ENCODE data around the gene TXNRD2. TPM values are rescaled to one million over a fixed set of nuclear protein-coding genes. Genes with fewer than 3 reads are reported as not detected.

TXNRD2 gene
- total and polyA plus RNA-seq, 10 of the 15 experiments (the other 5 are each of a cell fraction or from before 2014, with no cell fraction given) = 1.6 to 26.0 (median 13.9) TPM

DNA sequence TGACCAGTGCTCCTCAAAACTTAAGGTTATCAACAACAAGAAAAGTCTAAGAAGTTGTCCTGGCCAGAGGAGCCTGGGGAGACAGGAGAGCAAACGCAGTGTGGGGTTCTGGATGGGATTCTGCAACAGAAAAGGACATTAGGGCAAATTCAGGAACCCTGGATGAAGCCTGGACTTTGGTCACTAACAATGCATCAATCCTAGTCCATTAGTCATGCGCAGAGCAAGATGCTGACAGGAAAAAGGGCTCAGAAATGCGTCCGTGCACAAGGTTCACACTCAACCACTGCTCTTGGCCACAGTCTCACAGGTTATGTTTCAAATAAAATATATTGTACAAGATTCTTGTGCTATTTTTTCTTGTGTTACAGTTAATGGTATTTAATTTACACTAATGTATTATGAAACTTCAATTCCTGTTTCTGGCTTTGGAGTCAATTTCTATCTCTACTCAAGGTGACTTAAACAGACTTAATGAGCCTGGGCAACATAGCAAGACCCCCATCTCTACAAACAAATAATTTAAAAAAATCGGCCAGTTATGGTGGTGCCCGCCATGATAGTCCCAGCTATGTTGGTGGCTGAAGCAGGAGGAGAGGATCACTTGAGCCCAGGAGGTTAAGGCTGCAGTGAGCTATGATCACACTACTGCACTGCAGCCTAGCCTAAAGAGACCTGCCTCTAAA lies 100.5 kb downstream of the TXNRD2 start (continued):
- no peak for TF ChIP-seq CTCF (IDR thresholded peaks at IDR 0.05 in 2 of 3, conservative IDR thresholded peaks at IDR 0.05 in 1 of 3; ENCODE audit: control insufficient read depth in 2 of 3, extremely low read depth in 1 of 3, insufficient read depth in 1 of 3, low read depth in 3 of 3, low read length in 3 of 3)

- no peaks in the 10 kb centered on the region for H4K20me1 ChIP-seq (ENCODE audit: control insufficient read depth, insufficient read depth)
- no peak for TF ChIP-seq GABPA (IDR thresholded peaks at IDR 0.05; ENCODE audit: low read depth)
- no peak for TF ChIP-seq POLR2A (IDR thresholded peaks at IDR 0.05; ENCODE audit: low read depth, low read length)
- no peak for TF ChIP-seq TCF3 (IDR thresholded peaks at IDR 0.05; ENCODE audit: borderline replicate concordance, insufficient read depth, low read depth, low read length)
- TF ChIP-seq, protein P1, sequence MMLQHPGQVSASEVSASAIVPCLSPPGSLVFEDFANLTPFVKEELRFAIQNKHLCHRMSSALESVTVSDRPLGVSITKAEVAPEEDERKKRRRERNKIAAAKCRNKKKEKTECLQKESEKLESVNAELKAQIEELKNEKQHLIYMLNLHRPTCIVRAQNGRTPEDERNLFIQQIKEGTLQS (IDR thresholded peaks at IDR 0.05; ENCODE audit: borderline replicate concordance, extremely low read depth, low read depth, low read length) = no peak
- no peak for TF ChIP-seq SMC3 (IDR thresholded peaks at IDR 0.05; ENCODE audit: borderline replicate concordance, low read length)
- no peak for TF ChIP-seq HDGF (IDR thresholded peaks at IDR 0.05)
- no peak for TF ChIP-seq IRF4 (IDR thresholded peaks at IDR 0.05; ENCODE audit: low read depth, low read length)
- TF ChIP-seq SIX5 (IDR thresholded peaks at IDR 0.05; ENCODE audit: low read depth, low read length, severe bottlenecking) = no peak
- TF ChIP-seq E2F8 (IDR thresholded peaks at IDR 0.05; ENCODE audit: low read depth, partially characterized antibody) = no peak
- TF ChIP-seq, protein P2, sequence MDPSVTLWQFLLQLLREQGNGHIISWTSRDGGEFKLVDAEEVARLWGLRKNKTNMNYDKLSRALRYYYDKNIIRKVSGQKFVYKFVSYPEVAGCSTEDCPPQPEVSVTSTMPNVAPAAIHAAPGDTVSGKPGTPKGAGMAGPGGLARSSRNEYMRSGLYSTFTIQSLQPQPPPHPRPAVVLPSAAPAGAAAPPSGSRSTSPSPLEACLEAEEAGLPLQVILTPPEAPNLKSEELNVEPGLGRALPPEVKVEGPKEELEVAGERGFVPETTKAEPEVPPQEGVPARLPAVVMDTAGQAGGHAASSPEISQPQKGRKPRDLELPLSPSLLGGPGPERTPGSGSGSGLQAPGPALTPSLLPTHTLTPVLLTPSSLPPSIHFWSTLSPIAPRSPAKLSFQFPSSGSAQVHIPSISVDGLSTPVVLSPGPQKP (IDR thresholded peaks at IDR 0.05; ENCODE audit: low read depth, low read length) = no peak
- TF ChIP-seq RB1 (IDR thresholded peaks at IDR 0.05; ENCODE audit: borderline replicate concordance) = no peak
- TF ChIP-seq RAD21 (IDR thresholded peaks at IDR 0.05; ENCODE audit: insufficient read depth, low read depth, low read length) = no peak
Observed at GRCh38 chr22:19840059-19840458, 101.6 kb downstream of the TXNRD2 start.

More at GRCh38 chr22:19840059-19840458, 101.6 kb downstream of the TXNRD2 start:
- Histone ChIP-seq H3K9me3 (replicated peaks; ENCODE audit: control insufficient read depth, insufficient read depth, low read length) (no peaks in the 10 kb centered on the region), H3K4me1 (ENCODE audit: control insufficient read depth, insufficient read depth, low read length) (no peaks in the 10 kb centered on the region; the same call in none of the 2 replicates), H3K27ac (ENCODE audit: control insufficient read depth, insufficient read depth) (no peak overlapping the region), H3K4me3 (no peak overlapping the region), H3K79me2 (ENCODE audit: control insufficient read depth, insufficient read depth, low read length) (no peaks in the 10 kb centered on the region), H3K36me3 (ENCODE audit: control insufficient read depth in 2 of 2, insufficient read depth in 2 of 2, low read length in 1 of 2) (no peaks in the 10 kb centered on the region), H3K4me2 (ENCODE audit: control insufficient read depth, insufficient read depth) (no peak overlapping the region), H3K9ac (ENCODE audit: control insufficient read depth, insufficient read depth, low read length) (no peak overlapping the region), H2AFZ (ENCODE audit: control insufficient read depth, low read depth, low read length) (no peak overlapping the region), H3K27me3 (replicated peaks in 1 of 2; ENCODE audit: control insufficient read depth in 2 of 2, insufficient read depth in 2 of 2, low read length in 1 of 2) (no peaks in the 10 kb centered on the region)
- CTCF ChIA-PET = no interaction called here
- SMC1A ChIA-PET (ENCODE audit: uncharacterized antibody, unreplicated experiment) = no interaction called here
- RAD21 ChIA-PET (ENCODE audit: unreplicated experiment) = no interaction called here
- POLR2A ChIA-PET = no interaction called here
- no peak for DNase-seq (ENCODE audit: low read depth, low spot score)
- WGBS (ENCODE audit: insufficient coverage, insufficient replicate concordance, low lambda C conversion rate, missing lambda C conversion rate) = 52% methylated on average over 4 of the region's 4 CpGs
- no peak for ATAC-seq
- in situ Hi-C loops (cut with MboI) (no loop called here), intact Hi-C loops (cut with micrococcal nuclease; ENCODE audit: unreplicated experiment) (no loop called here)
- FAIRE-seq = no peak
- no TSS peak for BruUV-seq (replicated peaks)
